Pancreas (tissue), 10 donors: Measurements from ENCODE around the gene TRPV4. TPM values are rescaled to one million over a fixed set of nuclear protein-coding genes. Genes with fewer than 3 reads are reported as not detected.
"Not testable (repeated sequence)": the region's sequence is repeated elsewhere in the genome, so short reads cannot be mapped to it uniquely, and the experiment has no call there.

Source experiments
- ATAC-seq, 4 donors: fragments of 200-7000 bp; cut with Tn5 transposase; one replicate each; pipeline versions ENCODE4 v1.8.0 to v1.9.1; 2020; ENCODE audit warnings: mild to moderate bottlenecking in 4 of 4, moderate library complexity in 4 of 4
- DNase-seq, 6 donors: peaks; one replicate each; pipeline ENCODE4 v3.0.0-alpha.2; 2020
- FAIRE-seq: peaks from 2 replicates; lab custom pipeline; 2012; peaks lifted over from hg19 to GRCh38; lab: Jason Lieb, UNC
- H3K27ac ChIP-seq, 4 donors: fragments of 200-600 bp; sonication (generic); 1 replicate in 3 of 4; 2 replicates in 1 of 4; pipeline versions ENCODE4 v1.5.0 to v1.8.0; 2020
- H3K27me3 ChIP-seq, 4 donors: fragments of 200-600 bp; one replicate each; pipeline ENCODE4 v1.8.0; 2021
- H3K36me3 ChIP-seq, 3 donors: fragments of 200-600 bp; sonication (generic) in 1 of 3; one replicate each; pipeline versions ENCODE4 v1.5.0 to v1.8.0; 2020 to 2021
- H3K4me1 ChIP-seq, 3 donors: fragments of 200-600 bp; one replicate each; pipeline ENCODE4 v1.8.0; 2021
- H3K4me3 ChIP-seq, 4 donors: fragments of 200-600 bp; sonication (generic) in 2 of 4; one replicate each; pipeline versions ENCODE4 v1.5.0 to v1.8.0; 2020 to 2021
- H3K9me3 ChIP-seq, 4 donors: fragments of 200-600 bp; one replicate each; pipeline ENCODE4 v1.8.0; 2021
- WGBS, 2 donors: extraction: QIAGEN DNeasy Blood & Tissue Kit; methylation state at CpG; one replicate each; pipeline ENCODE4 v1.1.7; 2013; 5-methylcytosine and 5-hydroxymethylcytosine counted together
- intact Hi-C, 3 donors: fragments of 100-400 bp; cut with DNase I; formaldehyde crosslinking; loops; one replicate each; pipeline versions ENCODE4 v1.11.1 to v1.14.2; 2022
- polyA plus RNA-seq, 2 donors: library from polyadenylated mRNA; stranded (reverse); fragments of 200-250 nt; gene quantifications; one replicate each; pipeline ENCODE4 v1.2.3, GENCODE V29; 2013
- total RNA-seq, 6 donors: library from RNA; stranded (reverse); fragmentation: NEBNext Ultra II Directional in 4 of 6; extraction: Animal tissue kit (Norgen Biotek cat#: 25700) in 4 of 6; gene quantifications; one replicate each; pipeline versions ENCODE4 v1.2.1 to v1.2.4, GENCODE V29; 2021 to 2023
- TF ChIP-seq, protein P1 (sequence below), 4 donors: fragments of 200-600 bp; sonication (generic) in 3 of 4; IDR thresholded peaks; one replicate each; pipeline versions ENCODE4 v1.5.0 to v1.8.0; 2021; ENCODE audit warnings: antibody characterized with exemption in 4 of 4
- donor health status: healthy with polysubstance abuse.
- donor health status: DM: no; HTN: no; CAD: no; lungs with moderate emphysema.
- donor health status: DM: no; HTN: no; CAD: no.
- donor health status: control.
- donor health status: control.
- donor health status: Bipolar disorder and iron deficiency.
- donor health status: DM: yes; HTN: yes; CAD: no.
- donor health status: DM: no; HTN: no; CAD: no.
- donor health status: DM: no; HTN: no; CAD: no.
- donor health status: DM: yes; HTN: yes; CAD: no.

TRPV4 gene
- total and polyA plus RNA-seq, 8 donors: 1.9 to 4.9 (median 4.0) TPM

GRCh38 chr12:109860977-109861376, 27.8 kb upstream of the TRPV4 start:
- Histone ChIP-seq H3K4me1 (peaks cover 24 to 26% (median 24%) of the 10 kb centered on the region in 3 donors), H3K27me3 (no peaks in the 10 kb centered on the region), H3K9me3 (no peaks in the 10 kb centered on the region), H3K36me3 (no peaks in the 10 kb centered on the region), H3K27ac (no peak overlapping the region), H3K4me3 (no peak overlapping the region)
- DNase-seq (no peak), ATAC-seq (no peak), FAIRE-seq (no peak)
- WGBS, 2 donors: 97 to 99% methylated on average over 5 of the region's 5 CpGs
- TF ChIP-seq, protein P1, sequence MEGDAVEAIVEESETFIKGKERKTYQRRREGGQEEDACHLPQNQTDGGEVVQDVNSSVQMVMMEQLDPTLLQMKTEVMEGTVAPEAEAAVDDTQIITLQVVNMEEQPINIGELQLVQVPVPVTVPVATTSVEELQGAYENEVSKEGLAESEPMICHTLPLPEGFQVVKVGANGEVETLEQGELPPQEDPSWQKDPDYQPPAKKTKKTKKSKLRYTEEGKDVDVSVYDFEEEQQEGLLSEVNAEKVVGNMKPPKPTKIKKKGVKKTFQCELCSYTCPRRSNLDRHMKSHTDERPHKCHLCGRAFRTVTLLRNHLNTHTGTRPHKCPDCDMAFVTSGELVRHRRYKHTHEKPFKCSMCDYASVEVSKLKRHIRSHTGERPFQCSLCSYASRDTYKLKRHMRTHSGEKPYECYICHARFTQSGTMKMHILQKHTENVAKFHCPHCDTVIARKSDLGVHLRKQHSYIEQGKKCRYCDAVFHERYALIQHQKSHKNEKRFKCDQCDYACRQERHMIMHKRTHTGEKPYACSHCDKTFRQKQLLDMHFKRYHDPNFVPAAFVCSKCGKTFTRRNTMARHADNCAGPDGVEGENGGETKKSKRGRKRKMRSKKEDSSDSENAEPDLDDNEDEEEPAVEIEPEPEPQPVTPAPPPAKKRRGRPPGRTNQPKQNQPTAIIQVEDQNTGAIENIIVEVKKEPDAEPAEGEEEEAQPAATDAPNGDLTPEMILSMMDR (IDR thresholded peaks at IDR 0.05): no peak
- intact Hi-C loops: no loop called here

DNA sequence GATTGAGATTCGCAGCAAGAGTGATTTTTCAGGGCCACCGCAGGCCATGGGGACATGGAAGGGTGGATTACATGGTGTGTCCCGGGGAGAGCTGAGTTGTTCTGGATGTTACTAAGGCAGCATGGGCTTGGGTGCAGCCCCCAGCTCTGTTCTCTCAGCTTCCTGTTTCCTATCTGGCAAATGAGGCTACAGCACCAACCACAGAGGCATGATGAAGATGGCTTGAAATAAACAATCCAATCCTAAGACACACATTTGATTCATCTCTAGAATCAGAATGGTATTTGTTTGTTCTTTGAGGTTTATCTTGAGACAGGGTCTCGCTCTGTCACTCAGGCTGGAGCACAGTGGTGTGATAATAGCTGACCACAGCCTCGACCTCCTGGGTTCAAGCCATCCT, 25.6 kb upstream of the TRPV4 start:
- H3K27me3 ChIP-seq: no peaks in the 10 kb centered on the region
- ATAC-seq (no peak), DNase-seq (no peak), FAIRE-seq (no peak)
- H3K27ac ChIP-seq: no peak overlapping the region
- H3K9me3 ChIP-seq: no peaks in the 10 kb centered on the region
- H3K4me3 ChIP-seq: no peak overlapping the region
- 88 to 96% methylated on average over 5 of the region's 5 CpGs for WGBS, 2 donors
- TF ChIP-seq, protein P1 (IDR thresholded peaks at IDR 0.05): no peak
- peaks cover 4% of the 10 kb centered on the region in 3 donors for H3K4me1 ChIP-seq
- intact Hi-C loops: no loop called here
- no peaks in the 10 kb centered on the region for H3K36me3 ChIP-seq

GRCh38 chr12:109857715-109858114, 24.5 kb upstream of the TRPV4 start:
- Histone ChIP-seq H3K27me3 (no peaks in the 10 kb centered on the region), H3K36me3 (no peaks in the 10 kb centered on the region), H3K9me3 (no peaks in the 10 kb centered on the region), H3K4me1 (no peaks in the 10 kb centered on the region), H3K27ac (no peak overlapping the region), H3K4me3 (no peak overlapping the region)
- ATAC-seq (no peak), DNase-seq (no peak), FAIRE-seq (no peak)
- WGBS, 2 donors: 90 to 93% methylated on average over 6 of the region's 6 CpGs
- TF ChIP-seq, protein P1 (IDR thresholded peaks at IDR 0.05): no peak
- intact Hi-C loops: no loop called here

DNA sequence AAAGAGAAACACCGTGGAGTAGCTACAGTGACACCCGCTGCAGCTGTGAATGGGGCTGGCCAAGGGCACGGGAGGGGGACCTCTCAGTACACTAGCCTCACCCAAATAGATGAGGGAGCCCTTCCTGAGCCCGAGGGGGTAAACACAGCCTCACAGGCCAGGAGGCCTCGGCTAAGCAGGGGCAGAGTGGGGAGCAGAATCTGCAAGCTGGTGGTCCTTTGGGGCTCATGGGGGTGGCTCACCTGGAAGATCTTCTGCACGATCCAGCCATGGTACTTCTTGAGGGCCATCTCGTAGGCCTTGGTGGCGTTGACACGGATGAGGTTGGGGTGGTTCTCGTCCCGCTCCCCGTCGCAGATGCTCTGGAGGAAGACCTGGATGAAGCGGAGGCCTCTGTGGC, 22.2 kb upstream of the TRPV4 start:
- Histone ChIP-seq H3K9me3 (no peaks in the 10 kb centered on the region), H3K4me3 (no peak overlapping the region), H3K27ac (no peak overlapping the region), H3K36me3 (no peaks in the 10 kb centered on the region), H3K27me3 (no peaks in the 10 kb centered on the region), H3K4me1 (no peaks in the 10 kb centered on the region)
- ATAC-seq (no peak), FAIRE-seq (no peak), DNase-seq (no peak)
- intact Hi-C loops: no loop called here
- WGBS, 2 donors: 89 to 92% methylated on average over 14 of the region's 14 CpGs
- TF ChIP-seq, protein P1 (IDR thresholded peaks at IDR 0.05): no peak

GRCh38 chr12:109850518-109850917, 17.3 kb upstream of the TRPV4 start:
- not testable (repeated sequence) for H3K36me3 ChIP-seq, FAIRE-seq
- 84% methylated on average over 6 of the region's 6 CpGs for WGBS, 2 donors

More at GRCh38 chr12:109850518-109850917, 17.3 kb upstream of the TRPV4 start:
- intact Hi-C loops, H3K9me3 ChIP-seq, DNase-seq, H3K4me1 ChIP-seq, H3K27me3 ChIP-seq, ATAC-seq, H3K4me3 ChIP-seq, H3K27ac ChIP-seq: not testable (repeated sequence)
